ACC112 (cell line): ENCODE data around the gene GPX4.
A peak's percentile ranks its signal among the peaks of the same experiment; 100 is the strongest.

Source experiments
- H2AFZ ChIP-seq: fragments of 200-600 bp; sonication (generic); one replicate; pipeline ENCODE4 v1.6.0; 2017; ENCODE audit warnings: antibody characterized with exemption, low read length; ENCODE audit not compliant: unreplicated experiment
- H3K27ac ChIP-seq: fragments of 200-600 bp; sonication (generic); 2 replicates; pipeline ENCODE4 v1.5.1; 2014; ENCODE audit warnings: low read depth, mild to moderate bottlenecking, antibody characterized with exemption, low read length, moderate library complexity
- H3K27me3 ChIP-seq: fragments of 200-600 bp; sonication (generic); 2 replicates; pipeline ENCODE4 v1.6.1; 2014; ENCODE audit warnings: mild to moderate bottlenecking, antibody characterized with exemption, low read length, moderate library complexity, mixed read lengths; ENCODE audit not compliant: insufficient read depth
- H3K36me3 ChIP-seq: fragments of 200-600 bp; sonication (generic); 2 replicates; pipeline ENCODE4 v1.6.1; 2016; ENCODE audit warnings: mild to moderate bottlenecking, antibody characterized with exemption, low read length, moderate library complexity, mixed read lengths; ENCODE audit not compliant: insufficient read depth
- H3K4me1 ChIP-seq: fragments of 200-600 bp; sonication (generic); one replicate; pipeline ENCODE4 v1.6.1; 2016; ENCODE audit warnings: low read length, mixed read lengths; ENCODE audit not compliant: insufficient read depth, unreplicated experiment, control insufficient read depth
- H3K4me3 ChIP-seq: fragments of 200-600 bp; sonication (generic); 2 replicates; pipeline ENCODE4 v1.5.1; 2014; ENCODE audit warnings: mild to moderate bottlenecking, low read depth, low read length
- H3K79me2 ChIP-seq: fragments of 200-600 bp; sonication (generic); one replicate; pipeline ENCODE4 v1.6.0; 2016; ENCODE audit warnings: low read length; ENCODE audit not compliant: control insufficient read depth, unreplicated experiment, insufficient read depth

Gene GPX4

GRCh38 chr19:1094978-1095701 is 8.7 kb upstream of the GPX4 start, which contains the start of gene POLR2E:
POLR2E (minus strand) TSS chr19:1095375; CDS start chr19:1095315, 60 bp downstream.
- Histone ChIP-seq H3K36me3 (no peaks in the 10 kb centered on the region), H3K4me1 (peaks cover 14% of the 10 kb centered on the region), H3K27me3 (no peaks in the 10 kb centered on the region), H3K4me3 (peak within 1 kb of the TSS; percentile 98), H3K79me2 (peaks cover 27% of the 10 kb centered on the region), H2AFZ (peak within 1 kb of the TSS; percentile 14), H3K27ac (peak within 1 kb of the TSS; percentile 57; the same call in 1 of the 2 replicates)

- Histone ChIP-seq H3K36me3 (no peaks in the 10 kb centered on the region), H3K4me3 (no peak overlapping the region), H3K27me3 (no peaks in the 10 kb centered on the region), H2AFZ (no peak overlapping the region), H3K79me2 (peaks cover 22% of the 10 kb centered on the region), H3K4me1 (peaks cover 26% of the 10 kb centered on the region), H3K27ac (no peak overlapping the region)
Measured at GRCh38 chr19:1097810-1098176, 6.0 kb upstream of the GPX4 start.

GRCh38 chr19:1098177-1099051 is 5.4 kb upstream of the GPX4 start:
- Histone ChIP-seq H3K4me1 (peaks cover 31% of the 10 kb centered on the region), H3K27me3 (no peaks in the 10 kb centered on the region), H3K36me3 (no peaks in the 10 kb centered on the region), H2AFZ (no peak overlapping the region), H3K4me3 (no peak overlapping the region), H3K27ac (peak overlapping the region; percentile 64), H3K79me2 (peaks cover 17% of the 10 kb centered on the region)

GRCh38 chr19:1101337-1101698 is 2.5 kb upstream of the GPX4 start:
- no peak overlapping the region for H2AFZ ChIP-seq
- peaks cover 25% of the 10 kb centered on the region for H3K4me1 ChIP-seq
- peak overlapping the region; percentile 99 for H3K27ac ChIP-seq
- H3K79me2 ChIP-seq = peaks cover 3% of the 10 kb centered on the region
- H3K36me3 ChIP-seq = no peaks in the 10 kb centered on the region
- no peaks in the 10 kb centered on the region for H3K27me3 ChIP-seq
- H3K4me3 ChIP-seq = peak overlapping the region; percentile 59

GRCh38 chr19:1102407-1103131 is 1.2 kb upstream of the GPX4 start:
- Histone ChIP-seq H3K27me3 (no peaks in the 10 kb centered on the region), H3K27ac (peak overlapping the region; percentile 99), H3K79me2 (peaks cover 3% of the 10 kb centered on the region), H3K36me3 (peaks cover 2% of the 10 kb centered on the region; the same call in 1 of the 2 replicates), H3K4me1 (peaks cover 25% of the 10 kb centered on the region), H2AFZ (no peak overlapping the region), H3K4me3 (peak overlapping the region; percentile 59)

- Histone ChIP-seq H3K4me1 (peaks cover 25% of the 10 kb centered on the region), H3K36me3 (peaks cover 2% of the 10 kb centered on the region; the same call in 1 of the 2 replicates), H3K27me3 (no peaks in the 10 kb centered on the region), H2AFZ (no peak overlapping the region), H3K79me2 (peaks cover 3% of the 10 kb centered on the region), H3K27ac (peak overlapping the region; percentile 99), H3K4me3 (peak overlapping the region; percentile 74)
Measured at GRCh38 chr19:1103132-1103707, 574 bp upstream of the GPX4 start.

GRCh38 chr19:1104311-1105007 is 665 bp downstream of the GPX4 start:
- Histone ChIP-seq H2AFZ (no peak overlapping the region), H3K79me2 (peaks cover 3% of the 10 kb centered on the region), H3K27me3 (no peaks in the 10 kb centered on the region)

GRCh38 chr19:1105008-1105872 is 1.4 kb downstream of the GPX4 start:
- Histone ChIP-seq H3K36me3 (peaks cover 2% of the 10 kb centered on the region; the same call in 1 of the 2 replicates), H2AFZ (no peak overlapping the region), H3K4me1 (peaks cover 17% of the 10 kb centered on the region), H3K4me3 (peak overlapping the region; percentile 85), H3K27me3 (no peaks in the 10 kb centered on the region), H3K79me2 (peaks cover 3% of the 10 kb centered on the region), H3K27ac (peak overlapping the region; percentile 88)

More at GRCh38 chr19:1104311-1105007, 665 bp downstream of the GPX4 start:
- peak overlapping the region; percentile 85 for H3K4me3 ChIP-seq
- peaks cover 17% of the 10 kb centered on the region for H3K4me1 ChIP-seq
- H3K27ac ChIP-seq = peak overlapping the region; percentile 88
- H3K36me3 ChIP-seq = peaks cover 2% of the 10 kb centered on the region; the same call in 1 of the 2 replicates
